ENCODE measurements around the gene NOC4L. TPM values are rescaled to one million over a fixed set of nuclear protein-coding genes. Genes with fewer than 3 reads are reported as not detected.

NOC4L gene
- total and polyA plus RNA-seq, 2 of the 4 experiments (the other 2 are of a cell fraction), result 5.2 to 13.4 TPM

- Histone ChIP-seq H2AK9ac (replicated peaks; ENCODE audit: low read depth, low read length, poor library complexity) (no peak overlapping the region), H2AK5ac (ENCODE audit: low read depth, low read length) (no peak overlapping the region), H3K27ac (ENCODE audit: insufficient read depth, low read length) (no peak overlapping the region), H3K9ac (ENCODE audit: low read depth, low read length) (no peak overlapping the region), H4K8ac (ENCODE audit: low read depth in 2 of 2, low read length in 2 of 2) (no peak overlapping the region), H4K20me1 (ENCODE audit: insufficient read depth, low read length) (no peaks in the 10 kb centered on the region; the same call in 1 of the 2 replicates), H4K91ac (ENCODE audit: insufficient read depth, low read depth, low read length) (no peak overlapping the region), H3K36me3 (ENCODE audit: control insufficient read depth, insufficient read depth, low read length) (no peaks in the 10 kb centered on the region), H3K18ac (ENCODE audit: low read depth, low read length) (no peak overlapping the region), H2AFZ (replicated peaks; ENCODE audit: low read length, poor library complexity) (no peak overlapping the region), H3K9me1 (ENCODE audit: insufficient read depth, low read length) (no peaks in the 10 kb centered on the region), H3K4ac (ENCODE audit: low read depth, low read length) (no peak overlapping the region), H3K4me2 (ENCODE audit: low read depth, low read length) (no peak overlapping the region), H4K5ac (ENCODE audit: low read depth, low read length) (no peak overlapping the region), H2BK15ac (ENCODE audit: low read depth, low read length) (no peak overlapping the region), H3K14ac (replicated peaks; ENCODE audit: low read depth, low read length) (no peak overlapping the region), H3K23ac (ENCODE audit: low read depth, low read length) (no peak overlapping the region), H3K56ac (ENCODE audit: extremely low read depth, insufficient read depth, low read length) (no peak overlapping the region), H3K79me1 (ENCODE audit: low read depth in 1 of 2, low read length in 2 of 2) (no peaks in the 10 kb centered on the region), H3K4me1 (ENCODE audit: control insufficient read depth, insufficient read depth, low read length) (peaks cover 5% of the 10 kb centered on the region; the same call in 1 of the 2 replicates), H3K9me3 (ENCODE audit: control insufficient read depth, insufficient read depth, low read length) (peaks cover 12% of the 10 kb centered on the region), H2BK20ac (ENCODE audit: low read depth, low read length) (no peak overlapping the region), H2BK120ac (ENCODE audit: low read depth, low read length) (no peak overlapping the region), H2BK5ac (ENCODE audit: low read depth, low read length, poor library complexity, severe bottlenecking) (no peak overlapping the region), H3K27me3 (ENCODE audit: control insufficient read depth, insufficient read depth, low read length) (no peaks in the 10 kb centered on the region; the same call in 1 of the 2 replicates), H3K4me3 (ENCODE audit: insufficient read depth, low read depth, low read length) (no peak overlapping the region)
- CTCF ChIA-PET, result no interaction called here
- TF ChIP-seq MXI1 (IDR thresholded peaks at IDR 0.05; ENCODE audit: borderline replicate concordance, low read depth, low read length), result no peak
- TF ChIP-seq MAZ (IDR thresholded peaks at IDR 0.05; ENCODE audit: borderline replicate concordance, low read depth, low read length), result no peak
- TF ChIP-seq BHLHE40 (IDR thresholded peaks at IDR 0.05; ENCODE audit: low read depth, low read length), result no peak
- TF ChIP-seq POLR2A (IDR thresholded peaks at IDR 0.05; ENCODE audit: low read depth, low read length), result no peak
- TF ChIP-seq SMC3 (IDR thresholded peaks at IDR 0.05; ENCODE audit: low read depth, low read length), result no peak
- TF ChIP-seq CTCF (conservative IDR thresholded peaks at IDR 0.05; ENCODE audit: low read depth, low read length), result no peak
- no peak for TF ChIP-seq FOS (IDR thresholded peaks at IDR 0.05; ENCODE audit: low read depth, low read length)
- TF ChIP-seq MAFK (IDR thresholded peaks at IDR 0.05; ENCODE audit: low read depth, low read length), result no peak
- intact Hi-C loops (cut with micrococcal nuclease) (no loop called here), in situ Hi-C loops (cut with MboI; ENCODE audit: low sequenced_read_pairs) (no loop called here), dilution Hi-C loops (cut with HindIII; ENCODE audit: low sequenced_read_pairs, unreplicated experiment) (no loop called here)
- ATAC-seq (ENCODE audit: low read depth) (no peak), DNase-seq (no peak)
- BruUV-seq (replicated peaks), result no TSS peak
- POLR2A ChIA-PET (ENCODE audit: unreplicated experiment), result no interaction called here
- 72% methylated on average over 10 of the region's 31 CpGs; no CpG with 5 or more reads in 1 of the 2 experiments for WGBS, 2 experiments (ENCODE audit: extremely low coverage in 2 of 2, insufficient read length in 1 of 2)
These were observed 47.7 kb downstream of the NOC4L start for GRCh38 chr12:132191715-132192553.
